Activated T-cell treated with anti-CD3 and anti-CD28 coated beads for 1 hour (primary cell): ENCODE data around the gene RASSF5.
"Not testable (repeated sequence)": the region's sequence is repeated elsewhere in the genome, so short reads cannot be mapped to it uniquely, and the experiment has no call there.

Experiments used
- DNase-seq: peaks from one replicate; pipeline ENCODE4 v3.0.0-alpha.2; 2020; ENCODE audit warnings: low read depth

The RASSF5 gene

DNA sequence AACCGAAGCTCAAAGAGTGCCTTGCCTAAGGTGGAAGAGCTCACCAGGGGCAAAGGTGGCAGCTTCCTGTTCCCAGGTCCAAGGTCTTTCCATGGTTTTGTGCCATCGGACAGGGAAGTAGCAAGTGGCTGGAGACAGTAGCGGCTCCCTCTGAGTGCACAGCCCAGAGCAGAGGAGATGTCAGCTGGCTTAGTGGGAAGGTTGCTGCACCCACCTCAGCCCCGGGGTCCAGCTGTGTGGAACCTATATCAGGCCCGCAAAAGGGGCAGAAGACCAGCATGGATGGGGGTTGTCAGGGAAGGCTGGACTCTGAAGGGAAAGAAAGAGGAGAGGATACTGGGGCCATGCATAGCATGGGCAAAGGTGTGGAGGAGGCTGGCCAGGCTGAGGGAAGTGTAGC is 30.2 kb upstream of the RASSF5 start:
- DNase-seq: no peak

- DNase-seq: no peak
Observed at GRCh38 chr1:206477581-206478380, 29.6 kb upstream of the RASSF5 start.

- DNase-seq: no peak
Observed at GRCh38 chr1:206478746-206479145, 28.6 kb upstream of the RASSF5 start.

GRCh38 chr1:206479183-206480125 is 27.9 kb upstream of the RASSF5 start:
- DNase-seq: peak; percentile 60

- no peak for DNase-seq
Observed at GRCh38 chr1:206480211-206480610, 27.1 kb upstream of the RASSF5 start.

DNA sequence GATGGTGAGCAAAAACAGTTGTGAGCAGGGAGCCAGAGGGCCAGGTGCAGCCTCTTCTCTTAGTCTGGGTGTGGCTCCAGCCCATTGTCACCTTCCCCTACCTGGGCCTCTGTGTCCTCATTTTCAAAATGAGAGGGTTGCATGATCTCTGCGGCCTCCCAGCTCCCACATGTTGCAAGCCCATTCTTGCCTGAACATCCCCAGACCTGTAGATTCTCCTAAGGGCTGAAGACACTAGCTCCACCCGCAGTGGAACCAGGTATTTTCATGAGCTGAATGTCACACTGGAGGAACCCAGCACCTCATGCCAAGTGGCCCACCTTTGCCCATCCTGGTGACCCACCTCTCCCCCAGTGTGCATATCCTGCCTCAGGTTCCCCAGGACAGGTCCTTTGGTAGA is 24.7 kb upstream of the RASSF5 start:
- no peak for DNase-seq

DNA sequence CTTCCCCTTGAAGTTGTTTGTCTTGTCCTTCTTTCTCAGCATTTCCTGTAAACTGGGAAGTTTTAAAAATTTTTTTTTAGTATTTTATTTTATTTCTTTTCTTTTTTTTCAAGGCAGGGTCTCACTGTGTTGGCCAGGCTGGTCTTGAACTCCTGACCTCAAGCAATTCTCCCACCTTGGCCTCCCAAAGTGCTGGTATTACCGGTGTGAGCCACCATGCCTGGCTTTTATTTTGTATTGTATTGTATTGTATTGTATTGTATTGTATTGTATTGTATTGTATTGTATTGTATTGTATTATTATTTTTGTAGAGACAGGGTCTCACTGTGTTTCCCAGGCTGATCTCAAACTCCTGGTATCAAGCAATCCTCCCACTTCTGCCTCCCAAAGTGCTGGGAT is 23.5 kb upstream of the RASSF5 start:
- DNase-seq: not testable (repeated sequence)

- no peak for DNase-seq
Observed at GRCh38 chr1:206484901-206485300, 22.4 kb upstream of the RASSF5 start.

- no peak for DNase-seq
Observed at GRCh38 chr1:206486995-206487788, 20.1 kb upstream of the RASSF5 start.

DNA sequence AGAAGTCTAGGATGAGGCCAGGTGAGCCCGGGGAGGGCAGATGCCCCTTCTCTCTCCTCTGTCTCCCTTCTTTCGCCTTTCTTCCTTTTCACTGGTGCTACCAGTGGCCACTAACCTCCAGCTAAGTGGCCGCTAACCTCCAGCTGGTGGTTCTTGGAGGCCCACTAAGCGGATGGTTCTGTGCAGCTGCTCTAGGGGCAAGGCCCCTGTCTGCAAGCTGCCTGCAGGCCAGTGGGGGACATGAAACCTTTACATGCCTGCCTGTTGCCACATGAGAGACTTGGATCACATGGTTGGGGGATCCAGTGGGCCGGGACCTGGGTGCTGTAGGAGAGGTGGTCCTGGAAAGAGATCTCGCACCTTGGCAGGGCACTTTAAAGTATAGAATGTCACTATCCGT is 19.4 kb upstream of the RASSF5 start:
- DNase-seq: no peak

GRCh38 chr1:206488466-206488865 is 18.9 kb upstream of the RASSF5 start:
- no peak for DNase-seq

- DNase-seq: peak; percentile 64
Observed at GRCh38 chr1:206489980-206490770, 17.2 kb upstream of the RASSF5 start.

GRCh38 chr1:206490771-206491405 is 16.4 kb upstream of the RASSF5 start:
- DNase-seq: no peak

- no peak for DNase-seq
Observed at GRCh38 chr1:206491616-206492015, 15.7 kb upstream of the RASSF5 start.

DNA sequence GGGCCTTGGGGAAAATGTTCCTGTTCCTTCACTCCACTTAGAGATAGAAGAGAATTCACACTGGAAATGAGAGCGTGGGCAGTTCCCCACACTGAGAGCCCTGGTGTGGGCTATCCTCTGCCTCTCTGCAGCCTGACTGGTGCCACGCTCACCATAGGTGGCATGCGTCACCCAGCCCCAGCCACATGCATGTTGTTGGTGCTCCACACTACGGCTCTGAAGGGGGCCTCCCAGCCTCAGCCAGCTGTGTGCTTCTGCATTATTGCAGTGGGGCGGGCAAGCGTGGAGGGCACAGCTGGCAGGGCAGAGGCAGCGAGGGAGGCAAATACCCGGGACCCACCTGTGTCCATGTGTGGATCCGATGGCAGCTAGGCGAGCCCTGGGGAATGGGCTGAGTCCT is 14.7 kb upstream of the RASSF5 start:
- no peak for DNase-seq

- no peak for DNase-seq
Observed at GRCh38 chr1:206493279-206493678, 14.1 kb upstream of the RASSF5 start.

- no peak for DNase-seq
Observed at GRCh38 chr1:206495011-206495461, 12.3 kb upstream of the RASSF5 start.

- no peak for DNase-seq
Observed at GRCh38 chr1:206495493-206496046, 11.8 kb upstream of the RASSF5 start.

- no peak for DNase-seq
Observed at GRCh38 chr1:206496131-206496793, 11.1 kb upstream of the RASSF5 start.

DNA sequence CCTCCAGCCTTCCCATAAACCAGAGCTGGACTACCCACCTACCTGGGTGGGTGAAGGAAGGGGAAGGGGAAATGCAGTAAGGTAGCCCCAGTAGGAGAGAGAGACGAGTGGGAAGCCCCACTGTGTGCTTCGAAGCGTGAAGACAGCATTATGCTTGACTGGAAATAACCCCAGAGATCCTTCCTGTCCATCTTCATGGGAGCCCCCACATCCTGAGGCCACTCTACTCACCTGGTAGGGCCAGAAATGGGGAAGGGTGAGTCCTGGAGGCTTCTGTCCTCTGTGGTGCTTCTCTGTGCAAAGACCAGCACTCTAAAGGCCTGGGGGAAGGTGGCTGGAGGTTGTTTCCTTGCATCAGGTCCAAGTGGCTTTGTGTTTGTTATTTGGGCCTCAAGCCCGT is 10.0 kb upstream of the RASSF5 start:
- no peak for DNase-seq
